BLaER1 treated with 17β-estradiol and CSF1 and Interleukin-3, amounts not matched to agents 10 nM and 100 nM (cell line): Measurements from ENCODE around the gene ABHD16B.
A peak's percentile ranks its signal among the peaks of the same experiment; 100 is the strongest.

Experiments
- H3K27ac ChIP-seq, 11 experiments: shearing (Covaris generic); formaldehyde crosslinking; 2 replicates each; pipeline ENCODE4 v1.8.1; 2022
- H3K27me3 ChIP-seq, 11 experiments: shearing (Covaris generic); formaldehyde crosslinking; 2 replicates each; pipeline ENCODE4 v1.8.1; 2022
- H3K36me3 ChIP-seq, 11 experiments: shearing (Covaris generic); formaldehyde crosslinking; 2 replicates each; pipeline ENCODE4 v1.8.1; 2022
- H3K4me1 ChIP-seq, 10 experiments: shearing (Covaris generic); formaldehyde crosslinking; 2 replicates each; pipeline ENCODE4 v1.8.1; 2022
- H3K4me2 ChIP-seq, 11 experiments: shearing (Covaris generic); formaldehyde crosslinking; 2 replicates each; pipeline ENCODE4 v1.8.1; 2022
- H3K4me3 ChIP-seq, 10 experiments: shearing (Covaris generic); formaldehyde crosslinking; 2 replicates each; pipeline ENCODE4 v1.8.1; 2022
- H3K9ac ChIP-seq, 11 experiments: shearing (Covaris generic); formaldehyde crosslinking; 2 replicates each; pipeline ENCODE4 v1.8.1; 2022
- H3K9me3 ChIP-seq, 11 experiments: shearing (Covaris generic); formaldehyde crosslinking; replicated peaks in 1 of 11; 2 replicates each; pipeline ENCODE4 v1.8.1; 2022
- H4K20me1 ChIP-seq, 11 experiments: shearing (Covaris generic); formaldehyde crosslinking; 2 replicates each; pipeline ENCODE4 v1.8.1; 2022
- Cebpa-rat ChIP-seq, 11 experiments: shearing (Covaris generic); IDR thresholded peaks; 2 replicates each; pipeline ENCODE4 v1.8.1; 2022

Gene ABHD16B

DNA sequence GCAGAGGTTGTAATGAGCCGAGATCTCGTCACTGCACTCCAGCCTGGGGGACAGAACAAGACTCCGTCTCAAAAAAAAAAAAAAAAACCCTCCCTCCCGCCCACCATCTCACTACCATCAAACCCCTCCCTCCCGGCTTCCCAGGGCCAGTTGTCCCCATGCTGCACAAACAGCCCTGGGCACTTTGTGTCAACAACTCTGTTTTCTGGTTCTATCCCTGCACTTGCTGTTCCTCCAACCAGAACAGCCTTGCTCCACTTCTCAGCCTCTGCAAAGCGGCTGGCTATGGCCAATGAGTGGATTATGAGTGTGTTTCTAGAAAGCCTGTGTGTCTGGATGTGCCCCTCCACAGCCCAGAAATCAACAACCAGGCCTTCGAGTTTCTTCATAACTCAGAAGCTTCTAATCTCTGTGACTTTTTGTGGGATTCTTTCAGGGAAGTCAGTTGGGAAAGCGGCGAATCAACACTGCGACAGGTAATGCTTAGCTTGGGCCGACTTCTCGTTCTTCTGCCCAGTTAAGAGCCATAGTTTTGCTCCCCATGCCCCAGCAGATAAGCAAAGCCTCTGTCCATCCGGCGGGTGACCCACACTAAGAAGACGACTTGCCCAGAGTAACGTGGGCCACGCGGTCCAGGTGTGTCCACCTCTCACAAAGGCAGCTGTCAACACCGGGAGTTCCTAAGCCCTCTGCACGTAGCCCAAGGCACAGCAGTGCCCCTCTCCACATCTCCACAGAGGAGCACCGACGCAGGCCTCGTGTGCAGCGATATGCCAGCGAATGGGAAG, 35.8 kb upstream of the ABHD16B start:
- no peak overlapping the region for H3K27ac ChIP-seq

DNA sequence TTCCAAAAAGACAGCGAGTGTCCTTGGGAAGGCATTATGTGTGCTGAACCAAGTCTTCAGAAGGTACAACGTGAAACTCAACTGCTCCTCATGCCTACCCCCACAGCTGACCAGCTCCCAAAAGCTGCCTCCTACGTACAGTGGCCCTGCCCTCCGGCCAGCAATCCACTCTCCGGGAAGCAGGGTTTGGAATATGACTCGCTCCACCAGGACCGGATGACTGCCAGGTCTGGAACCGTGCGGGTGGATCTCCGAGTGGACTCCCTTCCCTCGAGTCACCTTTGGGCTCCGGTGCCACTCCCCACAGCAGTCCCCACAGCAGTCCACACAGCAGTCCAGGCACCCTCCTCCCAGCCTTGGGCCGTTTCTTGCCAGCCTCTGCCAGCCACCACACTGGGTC, 34.5 kb upstream of the ABHD16B start:
- Histone ChIP-seq H3K4me1 (peaks cover 31 to 59% (median 44%) of the 10 kb centered on the region in 10 experiments), H3K27me3 (peaks cover 46 to 64% (median 62%) of the 10 kb centered on the region in 11 experiments), H3K36me3 (no peaks in the 10 kb centered on the region), H3K27ac (no peak overlapping the region; a peak in 1 of 22 replicates), H4K20me1 (peaks cover 0 to 67% (median 21%) of the 10 kb centered on the region in 11 experiments; a peak in 17 of 22 replicates), H3K4me2 (peak overlapping the region in 7 of 11 experiments; percentile 7 to 45 (median 18); a peak in 7 of 22 replicates), H3K9me3 (peaks cover 0 to 7% (median 3%) of the 10 kb centered on the region in 11 experiments; a peak in 8 of 22 replicates), H3K4me3 (no peak overlapping the region), H3K9ac (no peak overlapping the region)
- no peak for TF ChIP-seq Cebpa-rat (IDR thresholded peaks at IDR 0.05)

More for the DNA sequence above, 35.8 kb upstream of the ABHD16B start:
- no peak for TF ChIP-seq Cebpa-rat (IDR thresholded peaks at IDR 0.05)
- H3K27me3 ChIP-seq, result peaks cover 41 to 52% (median 51%) of the 10 kb centered on the region in 11 experiments
- peaks cover 31 to 55% (median 40%) of the 10 kb centered on the region in 10 experiments for H3K4me1 ChIP-seq
- no peaks in the 10 kb centered on the region for H3K36me3 ChIP-seq
- H3K9ac ChIP-seq, result no peak overlapping the region
- no peak overlapping the region for H3K4me3 ChIP-seq
- H3K4me2 ChIP-seq, result no peak overlapping the region
- peaks cover 0 to 74% (median 17%) of the 10 kb centered on the region in 11 experiments; a peak in 14 of 22 replicates for H4K20me1 ChIP-seq
- peaks cover 0 to 7% (median 3%) of the 10 kb centered on the region in 11 experiments; a peak in 8 of 22 replicates for H3K9me3 ChIP-seq

DNA sequence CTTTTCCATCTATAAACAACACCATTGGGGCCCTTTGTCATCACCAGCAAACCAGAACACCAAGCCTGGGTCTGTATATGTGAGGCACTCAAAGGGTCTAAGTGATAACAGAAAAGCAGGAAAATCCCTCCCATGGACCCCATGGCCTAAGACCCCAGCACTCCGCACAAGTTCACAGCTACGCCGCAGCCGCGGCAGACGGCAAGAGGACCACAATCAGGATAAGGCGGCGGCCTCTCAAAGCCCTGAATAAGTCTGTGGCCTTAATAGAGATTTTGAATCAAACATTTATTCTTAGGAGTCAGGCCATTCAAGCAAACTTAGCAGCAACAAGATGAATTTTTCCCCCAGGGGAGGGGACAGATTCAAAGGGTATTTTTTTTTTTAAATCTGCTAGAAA, 33.2 kb upstream of the ABHD16B start:
- TF ChIP-seq Cebpa-rat (IDR thresholded peaks at IDR 0.05), result no peak
- no peak overlapping the region for H3K27ac ChIP-seq
- H3K27me3 ChIP-seq, result peaks cover 60 to 78% (median 75%) of the 10 kb centered on the region in 11 experiments
- H4K20me1 ChIP-seq, result peaks cover 0 to 53% (median 34%) of the 10 kb centered on the region in 11 experiments; a peak in 19 of 22 replicates
- peak overlapping the region in 8 of 11 experiments; percentile 9 to 94 (median 36); a peak in 12 of 22 replicates for H3K4me2 ChIP-seq
- no peak overlapping the region for H3K4me3 ChIP-seq
- H3K4me1 ChIP-seq, result peaks cover 23 to 52% (median 41%) of the 10 kb centered on the region in 10 experiments
- H3K9me3 ChIP-seq, result peaks cover 0 to 7% (median 3%) of the 10 kb centered on the region in 11 experiments; a peak in 8 of 22 replicates
- H3K36me3 ChIP-seq, result no peaks in the 10 kb centered on the region
- H3K9ac ChIP-seq, result no peak overlapping the region

DNA sequence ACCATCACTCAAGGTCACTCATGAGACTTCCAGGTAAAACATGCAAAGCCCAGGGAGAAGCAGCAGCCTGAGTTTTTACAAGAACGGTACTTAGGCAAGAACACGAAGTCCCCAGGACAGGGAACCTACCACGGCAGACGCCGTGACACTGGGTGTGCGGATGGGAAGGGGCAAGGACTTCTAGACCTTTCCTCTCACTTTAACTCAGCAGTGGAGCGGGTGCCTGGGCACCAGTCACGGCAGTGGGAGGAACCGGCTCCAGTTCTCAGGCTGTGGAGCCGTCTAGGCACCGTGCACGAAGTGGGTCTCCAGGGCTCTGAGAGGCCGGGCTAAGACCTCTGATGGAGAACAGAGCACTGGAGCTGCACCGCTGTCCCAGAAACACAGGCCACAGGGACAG, 32.8 kb upstream of the ABHD16B start:
- Histone ChIP-seq H3K9me3 (peaks cover 0 to 7% (median 3%) of the 10 kb centered on the region in 11 experiments; a peak in 8 of 22 replicates), H3K9ac (no peak overlapping the region), H3K4me1 (peaks cover 23 to 50% (median 40%) of the 10 kb centered on the region in 10 experiments), H3K36me3 (no peaks in the 10 kb centered on the region), H4K20me1 (peaks cover 0 to 50% (median 34%) of the 10 kb centered on the region in 11 experiments; a peak in 19 of 22 replicates), H3K4me2 (peak overlapping the region in 6 of 11 experiments; percentile 27 to 94 (median 67); a peak in 8 of 22 replicates), H3K27ac (no peak overlapping the region), H3K27me3 (peaks cover 63 to 82% (median 80%) of the 10 kb centered on the region in 11 experiments), H3K4me3 (no peak overlapping the region)
- no peak for TF ChIP-seq Cebpa-rat (IDR thresholded peaks at IDR 0.05)

DNA sequence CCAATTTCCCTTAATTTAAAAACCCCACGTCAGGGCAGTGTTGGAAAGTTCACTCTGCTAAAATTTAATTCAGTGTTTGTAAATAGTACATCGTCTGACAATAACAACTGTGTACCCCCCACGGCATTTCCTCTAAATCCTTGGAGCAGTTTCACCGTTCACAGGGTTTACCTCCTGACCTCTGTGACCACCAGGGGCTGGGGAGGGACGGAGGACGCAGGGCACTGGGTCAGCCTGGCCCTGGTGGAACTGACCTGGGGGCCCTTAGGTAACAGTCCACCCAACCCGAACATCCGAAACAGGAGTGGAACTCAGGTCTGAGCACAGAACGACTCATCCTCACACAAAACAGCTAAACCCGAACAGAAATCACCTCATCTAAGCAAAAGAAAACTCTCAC, 32.3 kb upstream of the ABHD16B start:
- H3K36me3 ChIP-seq, result no peaks in the 10 kb centered on the region
- no peak overlapping the region for H3K27ac ChIP-seq
- TF ChIP-seq Cebpa-rat (IDR thresholded peaks at IDR 0.05), result no peak
- H3K4me1 ChIP-seq, result peaks cover 25 to 50% (median 39%) of the 10 kb centered on the region in 10 experiments
- peaks cover 67 to 86% (median 84%) of the 10 kb centered on the region in 11 experiments for H3K27me3 ChIP-seq
- no peak overlapping the region for H3K9ac ChIP-seq
- H3K9me3 ChIP-seq, result peaks cover 0 to 7% (median 3%) of the 10 kb centered on the region in 11 experiments; a peak in 8 of 22 replicates
- H3K4me3 ChIP-seq, result peak overlapping the region in 3 of 10 experiments; percentile 74 to 83 (median 76); a peak in 1 of 20 replicates
- peak overlapping the region in 8 of 11 experiments; percentile 88 to 97 (median 90); a peak in 12 of 22 replicates for H3K4me2 ChIP-seq
- peaks cover 0 to 46% (median 34%) of the 10 kb centered on the region in 11 experiments; a peak in 19 of 22 replicates for H4K20me1 ChIP-seq

DNA sequence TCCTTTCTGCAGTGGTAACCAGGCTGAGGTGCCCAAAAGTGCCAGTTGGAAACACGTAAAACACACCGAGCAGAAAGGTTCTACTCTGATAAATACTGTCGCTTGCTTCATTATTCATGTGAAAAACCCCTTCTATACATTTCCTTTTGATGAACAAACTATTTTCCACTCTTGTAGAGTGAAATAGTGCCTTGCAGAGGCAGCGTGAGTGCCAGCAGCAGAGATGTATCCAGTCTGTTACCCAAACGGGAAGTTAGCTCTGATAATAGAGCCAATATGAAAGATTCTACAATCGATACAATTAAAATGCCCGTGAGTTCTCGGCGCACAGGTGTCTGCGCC, 31.7 kb upstream of the ABHD16B start:
- peaks cover 69 to 92% (median 90%) of the 10 kb centered on the region in 11 experiments for H3K27me3 ChIP-seq
- H3K27ac ChIP-seq, result no peak overlapping the region
- H3K4me2 ChIP-seq, result peak overlapping the region; percentile 86 to 97 (median 90)
- peaks cover 0 to 7% (median 3%) of the 10 kb centered on the region in 11 experiments; a peak in 8 of 22 replicates for H3K9me3 ChIP-seq
- TF ChIP-seq Cebpa-rat (IDR thresholded peaks at IDR 0.05), result no peak
- peak overlapping the region in 8 of 11 experiments; percentile 0 to 83 (median 65); a peak in 11 of 22 replicates for H3K9ac ChIP-seq
- H3K36me3 ChIP-seq, result no peaks in the 10 kb centered on the region
- H4K20me1 ChIP-seq, result peaks cover 0 to 49% (median 34%) of the 10 kb centered on the region in 11 experiments; a peak in 19 of 22 replicates
- H3K4me1 ChIP-seq, result peaks cover 32 to 57% (median 43%) of the 10 kb centered on the region in 10 experiments
- H3K4me3 ChIP-seq, result peak overlapping the region; percentile 58 to 83 (median 68); a peak in 19 of 20 replicates

DNA sequence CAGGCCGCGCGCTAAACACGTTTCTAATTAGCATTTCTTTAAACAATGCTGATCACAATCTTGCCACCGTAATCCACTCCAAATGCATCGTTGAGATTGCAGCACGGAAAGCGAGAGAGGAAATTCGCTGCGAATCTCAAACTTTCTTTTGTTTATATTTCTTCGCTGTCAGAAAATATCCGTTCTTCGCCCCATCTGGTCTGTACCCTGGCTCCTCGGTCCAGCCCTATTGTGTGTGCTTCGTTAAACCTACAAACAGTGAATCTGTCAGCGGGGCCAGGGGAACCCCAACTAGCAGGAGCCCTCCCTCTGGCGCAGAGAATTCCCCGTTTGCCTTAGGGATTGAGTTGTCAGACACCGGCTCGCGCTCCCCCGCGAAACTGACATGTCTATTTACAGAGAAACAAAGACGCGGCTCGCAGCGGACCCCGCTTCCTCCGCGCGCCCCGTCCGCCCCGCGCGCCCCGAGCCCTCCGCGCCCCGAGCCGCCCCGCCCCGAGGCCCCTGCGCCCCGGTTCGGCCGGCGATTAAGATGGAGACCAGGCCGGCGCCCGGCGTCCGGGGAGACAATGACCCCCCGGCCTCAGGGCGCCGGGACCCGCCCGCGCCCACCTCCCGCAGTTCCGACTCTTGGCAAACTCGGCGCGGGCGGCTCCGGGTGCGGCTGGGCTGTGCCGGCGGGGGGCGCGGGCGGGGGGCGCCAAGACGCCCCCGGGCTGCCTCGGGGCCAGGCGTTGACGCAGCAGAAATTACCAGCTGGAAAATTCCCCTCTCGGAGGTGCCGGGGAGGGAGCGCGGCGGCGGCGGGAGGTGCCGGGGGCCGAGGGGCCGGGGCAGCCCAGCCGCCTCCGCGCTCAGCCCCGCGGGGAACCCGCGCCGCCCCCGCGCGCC, 31.1 kb upstream of the ABHD16B start:
- Histone ChIP-seq H3K9me3 (peaks cover 0 to 7% (median 3%) of the 10 kb centered on the region in 11 experiments; a peak in 8 of 22 replicates), H3K4me1 (peaks cover 38 to 63% (median 49%) of the 10 kb centered on the region in 10 experiments), H3K27me3 (peaks cover 69 to 93% (median 90%) of the 10 kb centered on the region in 11 experiments), H3K4me3 (peak overlapping the region; percentile 58 to 83 (median 68)), H3K36me3 (no peaks in the 10 kb centered on the region), H3K27ac (peak overlapping the region in 1 of 11 experiments; percentile 23; a peak in 3 of 22 replicates), H3K9ac (peak overlapping the region; percentile 0 to 83 (median 65); a peak in 19 of 22 replicates), H3K4me2 (peak overlapping the region; percentile 86 to 97 (median 90)), H4K20me1 (peaks cover 0 to 49% (median 34%) of the 10 kb centered on the region in 11 experiments; a peak in 19 of 22 replicates)
- no peak for TF ChIP-seq Cebpa-rat (IDR thresholded peaks at IDR 0.05)
